Testis (tissue), 3 donors: ENCODE measurements around the gene SCNN1G. TPM values are rescaled to one million over a fixed set of nuclear protein-coding genes. Genes with fewer than 3 reads are reported as not detected.

Experiments used
- DNase-seq: peaks from one replicate; pipeline ENCODE4 v3.0.0-alpha.2; 2019
- H3K27ac ChIP-seq, 2 donors: fragments of 200-600 bp; sonication (generic); one replicate each; pipeline ENCODE4 v1.5.1; 2019
- H3K27me3 ChIP-seq: fragments of 200-600 bp; sonication (generic); one replicate; pipeline ENCODE4 v1.5.1; 2019
- H3K36me3 ChIP-seq: fragments of 200-600 bp; sonication (generic); one replicate; pipeline ENCODE4 v1.5.1; 2017; ENCODE audit warnings: low read depth; ENCODE audit errors: missing control alignments
- H3K4me1 ChIP-seq: fragments of 200-600 bp; sonication (generic); one replicate; pipeline ENCODE4 v1.5.1; 2019
- H3K4me3 ChIP-seq, 2 donors: fragments of 200-600 bp; sonication (generic); one replicate each; pipeline ENCODE4 v1.5.1; 2017 to 2019
- H3K9me3 ChIP-seq: fragments of 200-600 bp; sonication (generic); one replicate; pipeline ENCODE4 v1.5.1; 2017
- POLR2A ChIP-seq: fragments of 450-650 bp; IDR thresholded peaks from one replicate; pipeline ENCODE4 v1.6.1; 2017; ENCODE audit warnings: antibody characterized with exemption, mild to moderate bottlenecking, moderate library complexity
- WGBS, 2 donors: methylation state at CpG; one replicate each; pipeline ENCODE4 v1.1.5; 2018; 5-methylcytosine and 5-hydroxymethylcytosine counted together
- intact Hi-C: fragments of 100-400 bp; cut with DNase I; formaldehyde crosslinking; loops from one replicate; pipeline ENCODE4 v1.15.1; 2023; ENCODE audit warnings: low total_unique reads
- polyA plus RNA-seq: library from polyadenylated mRNA; stranded (reverse); fragments of 350-450 nt; fragmentation: Illumina TruSeq; extraction: RNeasy Lipid Tissue Mini Kit (QIAGEN cat#74804); gene quantifications from one replicate; pipeline ENCODE4 v1.2.3, GENCODE V29; 2014; ENCODE audit warnings: low read depth, low replicate concordance; ENCODE audit not compliant: insufficient read depth
- total RNA-seq, 2 donors: library from RNA; depleted of rRNA; stranded (reverse); fragments of >200 nt; gene quantifications; one replicate each; pipeline ENCODE4 v1.2.3, GENCODE V29; 2016
- TF ChIP-seq, protein P1 (sequence below), 3 experiments: fragments of 450-650 bp in 2 of 3; fragments of 200-600 bp in 1 of 3; sonication (generic) in 1 of 3; IDR thresholded peaks; one replicate each; pipeline ENCODE4 v1.5.1; 2016 to 2019; ENCODE audit warnings: antibody characterized with exemption in 3 of 3, mild to moderate bottlenecking in 2 of 3, moderate library complexity in 1 of 3

Gene SCNN1G
- total and polyA plus RNA-seq, 3 donors from 2014 or later = 0.16 to 0.19 TPM; not detected in 1

DNA sequence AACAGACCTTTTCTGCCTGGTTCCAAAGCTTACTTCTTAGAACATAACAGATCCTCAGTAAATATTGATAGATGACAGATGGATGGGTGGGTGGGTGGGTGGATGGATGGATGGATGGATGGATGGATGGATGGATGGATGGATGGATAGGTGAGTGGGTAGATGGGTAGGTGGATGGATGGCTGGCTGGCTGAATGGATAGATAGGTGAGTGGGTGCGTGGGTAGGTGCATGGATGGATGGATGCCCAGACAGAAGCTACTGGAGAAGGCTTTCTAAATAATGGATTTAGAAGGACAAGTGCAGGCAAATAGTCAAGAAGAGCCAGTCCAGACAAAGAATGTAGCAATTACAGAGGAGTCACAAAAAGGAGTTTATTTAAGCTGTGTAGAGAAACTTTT lies 19.6 kb downstream of the SCNN1G start:
- Histone ChIP-seq H3K9me3 (no peaks in the 10 kb centered on the region), H3K27me3 (no peaks in the 10 kb centered on the region), H3K27ac (no peak overlapping the region), H3K4me3 (no peak overlapping the region), H3K36me3 (no peaks in the 10 kb centered on the region), H3K4me1 (no peaks in the 10 kb centered on the region)
- intact Hi-C loops = no loop called here
- no peak for DNase-seq
- TF ChIP-seq, protein P1, sequence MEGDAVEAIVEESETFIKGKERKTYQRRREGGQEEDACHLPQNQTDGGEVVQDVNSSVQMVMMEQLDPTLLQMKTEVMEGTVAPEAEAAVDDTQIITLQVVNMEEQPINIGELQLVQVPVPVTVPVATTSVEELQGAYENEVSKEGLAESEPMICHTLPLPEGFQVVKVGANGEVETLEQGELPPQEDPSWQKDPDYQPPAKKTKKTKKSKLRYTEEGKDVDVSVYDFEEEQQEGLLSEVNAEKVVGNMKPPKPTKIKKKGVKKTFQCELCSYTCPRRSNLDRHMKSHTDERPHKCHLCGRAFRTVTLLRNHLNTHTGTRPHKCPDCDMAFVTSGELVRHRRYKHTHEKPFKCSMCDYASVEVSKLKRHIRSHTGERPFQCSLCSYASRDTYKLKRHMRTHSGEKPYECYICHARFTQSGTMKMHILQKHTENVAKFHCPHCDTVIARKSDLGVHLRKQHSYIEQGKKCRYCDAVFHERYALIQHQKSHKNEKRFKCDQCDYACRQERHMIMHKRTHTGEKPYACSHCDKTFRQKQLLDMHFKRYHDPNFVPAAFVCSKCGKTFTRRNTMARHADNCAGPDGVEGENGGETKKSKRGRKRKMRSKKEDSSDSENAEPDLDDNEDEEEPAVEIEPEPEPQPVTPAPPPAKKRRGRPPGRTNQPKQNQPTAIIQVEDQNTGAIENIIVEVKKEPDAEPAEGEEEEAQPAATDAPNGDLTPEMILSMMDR (IDR thresholded peaks at IDR 0.05) = no peak
- TF ChIP-seq POLR2A = no peak
- WGBS, 2 donors = 81 to 86% methylated on average over 1 of the region's 1 CpG

DNA sequence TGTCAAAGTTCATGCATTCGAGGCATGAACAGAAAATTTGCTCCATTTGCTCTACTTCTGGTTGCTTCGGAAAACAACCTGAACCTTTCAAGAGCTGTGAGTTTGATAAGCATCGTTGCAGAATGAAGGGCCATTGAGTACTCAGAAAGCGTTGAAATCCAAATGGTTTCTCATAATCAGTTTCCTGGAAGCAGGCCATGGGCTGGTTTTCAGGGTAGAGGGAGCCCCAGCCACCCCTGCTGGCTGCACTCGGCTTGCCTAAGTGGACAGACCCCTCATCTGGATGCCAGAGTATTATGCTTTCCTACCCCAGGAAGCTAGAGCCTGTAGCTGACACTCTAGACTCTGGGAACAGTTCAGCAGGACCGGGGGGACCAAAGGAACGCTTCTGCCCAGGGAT lies 24.4 kb downstream of the SCNN1G start:
- DNase-seq = no peak
- no peaks in the 10 kb centered on the region for H3K4me1 ChIP-seq
- TF ChIP-seq POLR2A = no peak
- TF ChIP-seq, protein P1 (IDR thresholded peaks at IDR 0.05) = no peak
- no peaks in the 10 kb centered on the region for H3K27me3 ChIP-seq
- H3K9me3 ChIP-seq = no peaks in the 10 kb centered on the region
- H3K27ac ChIP-seq = no peak overlapping the region
- 79 to 84% methylated on average over 7 of the region's 7 CpGs for WGBS, 2 donors
- intact Hi-C loops = no loop called here
- H3K36me3 ChIP-seq = no peaks in the 10 kb centered on the region
- H3K4me3 ChIP-seq = no peak overlapping the region

DNA sequence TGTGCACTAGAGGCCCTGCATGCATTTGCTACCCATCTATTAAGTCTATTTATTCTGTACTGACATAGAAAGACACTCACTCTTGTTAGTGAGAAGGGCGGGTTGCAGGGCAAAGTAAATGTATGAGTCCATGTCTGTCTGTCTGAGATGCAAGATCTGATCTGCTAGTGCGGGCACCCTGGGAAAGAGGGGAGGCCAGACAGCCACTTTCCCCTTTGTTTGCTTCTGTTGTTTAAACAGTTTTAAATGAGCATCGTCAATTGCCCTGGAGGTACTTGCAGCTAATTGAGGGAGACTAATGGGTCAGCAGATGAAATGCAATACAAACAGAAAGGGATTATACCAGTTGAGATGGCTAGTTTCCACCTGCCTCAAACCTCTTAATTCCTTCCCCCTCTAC lies 24.9 kb downstream of the SCNN1G start:
- H3K27ac ChIP-seq = no peak overlapping the region
- H3K4me1 ChIP-seq = no peaks in the 10 kb centered on the region
- no peaks in the 10 kb centered on the region for H3K27me3 ChIP-seq
- intact Hi-C loops = no loop called here
- TF ChIP-seq, protein P1 (IDR thresholded peaks at IDR 0.05) = no peak
- no peak for TF ChIP-seq POLR2A
- H3K36me3 ChIP-seq = no peaks in the 10 kb centered on the region
- no peak for DNase-seq
- H3K4me3 ChIP-seq = no peak overlapping the region
- no peaks in the 10 kb centered on the region for H3K9me3 ChIP-seq
- WGBS, 2 donors = 66 to 68% methylated on average over 3 of the region's 3 CpGs

DNA sequence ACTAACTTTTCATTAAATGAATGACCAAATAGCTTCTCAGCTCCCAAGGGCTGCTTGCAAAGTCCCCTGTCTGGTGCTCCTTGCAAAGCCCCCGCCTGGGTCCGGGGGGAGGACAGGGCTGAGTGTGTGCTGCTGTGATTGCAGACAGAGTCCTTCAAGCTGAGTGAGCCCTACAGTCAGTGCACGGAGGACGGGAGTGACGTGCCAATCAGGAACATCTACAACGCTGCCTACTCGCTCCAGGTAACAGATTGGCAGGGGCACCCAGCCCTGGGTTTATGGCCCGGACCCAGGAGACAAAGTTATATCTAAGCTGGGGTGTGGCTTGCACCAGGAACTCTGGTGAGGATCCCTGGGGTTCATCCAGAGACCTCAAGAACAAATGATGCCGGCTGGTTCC lies 27.1 kb downstream of the SCNN1G start:
- H3K27ac ChIP-seq = no peak overlapping the region
- no peak for DNase-seq
- WGBS, 2 donors = 82 to 83% methylated on average over 3 to 9 of the region's 9 CpGs

DNA sequence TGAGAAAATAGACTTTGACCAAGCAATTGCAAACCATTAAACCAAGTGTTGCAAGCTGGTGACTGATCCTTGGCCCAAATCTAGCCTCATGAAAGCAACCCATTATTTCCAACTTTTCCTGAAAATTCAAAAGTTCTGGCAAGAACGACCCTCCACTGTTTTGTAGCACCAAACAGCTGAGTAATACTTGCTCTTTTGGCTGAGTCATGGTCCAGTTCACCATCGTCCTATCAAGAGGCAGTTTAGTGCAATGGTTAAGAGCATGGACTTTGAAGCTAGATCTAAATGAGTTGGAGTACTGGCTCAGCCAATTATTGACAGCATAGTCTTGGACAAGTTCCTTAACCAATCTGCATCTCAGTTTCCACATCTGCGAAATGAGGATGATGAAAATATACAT lies 31.3 kb downstream of the SCNN1G start:
- Histone ChIP-seq H3K27ac (no peak overlapping the region), H3K4me3 (no peak overlapping the region), H3K36me3 (no peaks in the 10 kb centered on the region), H3K27me3 (no peaks in the 10 kb centered on the region), H3K4me1 (no peaks in the 10 kb centered on the region), H3K9me3 (no peaks in the 10 kb centered on the region)
- no peak for TF ChIP-seq POLR2A
- TF ChIP-seq, protein P1 (IDR thresholded peaks at IDR 0.05) = no peak
- no peak for DNase-seq
- 80 to 84% methylated on average over 3 of the region's 3 CpGs for WGBS, 2 donors
- intact Hi-C loops = no loop called here

More for the DNA sequence above, 27.1 kb downstream of the SCNN1G start:
- H3K36me3 ChIP-seq = no peaks in the 10 kb centered on the region
- H3K27me3 ChIP-seq = no peaks in the 10 kb centered on the region
- no peaks in the 10 kb centered on the region for H3K4me1 ChIP-seq
- intact Hi-C loops = no loop called here
- H3K9me3 ChIP-seq = no peaks in the 10 kb centered on the region
- no peak overlapping the region for H3K4me3 ChIP-seq
- no peak for TF ChIP-seq POLR2A
- TF ChIP-seq, protein P1 (IDR thresholded peaks at IDR 0.05) = no peak
